ENCODE data around the gene CFAP61. TPM values are rescaled to one million over a fixed set of nuclear protein-coding genes. Genes with fewer than 3 reads are reported as not detected.

The CFAP61 gene
- total RNA-seq, 1 experiment from 2014 or later: 0.28 TPM

GRCh38 chr20:20277894-20278335 lies 225.6 kb downstream of the CFAP61 start:
- BruUV-seq (replicated peaks): no TSS peak

GRCh38 chr20:20286061-20286460 lies 233.7 kb downstream of the CFAP61 start:
- Histone ChIP-seq H3K27ac (ENCODE audit: low read length) (no peak overlapping the region), H3K9me3 (ENCODE audit: control insufficient read depth, insufficient read depth, low read depth, low read length) (no peaks in the 10 kb centered on the region), H3K4me3 (ENCODE audit: low read depth in 2 of 2, low read length in 2 of 2) (no peak overlapping the region), H3K4me1 (ENCODE audit: control insufficient read depth, insufficient read depth, low read length) (no peaks in the 10 kb centered on the region), H3K27me3 (ENCODE audit: control insufficient read depth, insufficient read depth, low read length) (no peaks in the 10 kb centered on the region), H3K36me3 (ENCODE audit: control insufficient read depth, insufficient read depth, low read length) (no peaks in the 10 kb centered on the region)
- DNase-seq (ENCODE audit: low read depth, low spot score) (no peak), ATAC-seq (no peak)
- in situ Hi-C loops (cut with HindIII; ENCODE audit: low pct_unique_long_range_greater_than_20kb, low sequenced_read_pairs) (no loop called here), intact Hi-C loops (cut with micrococcal nuclease; ENCODE audit: unreplicated experiment) (no loop called here)
- ChIA-PET CTCF (no interaction called here), POLR2A (interaction anchor here (0.7 kb wide), 1 partner anchor 185 kb away, joined by 14 read pairs; no protein-coding TSS in a partner anchor)
- BruUV-seq (replicated peaks): no TSS peak
- no peak for TF ChIP-seq POLR2AphosphoS5 (IDR thresholded peaks at IDR 0.05; ENCODE audit: low read depth, low read length)

More at GRCh38 chr20:20277894-20278335, 225.6 kb downstream of the CFAP61 start:
- CTCF ChIA-PET: no interaction called here
- DNase-seq (ENCODE audit: low read depth, low spot score) (no peak), ATAC-seq (no peak)
- Histone ChIP-seq H3K27me3 (ENCODE audit: control insufficient read depth, insufficient read depth, low read length) (no peaks in the 10 kb centered on the region), H3K4me3 (ENCODE audit: low read depth in 2 of 2, low read length in 2 of 2) (no peak overlapping the region), H3K36me3 (ENCODE audit: control insufficient read depth, insufficient read depth, low read length) (no peaks in the 10 kb centered on the region), H3K9me3 (ENCODE audit: control insufficient read depth, insufficient read depth, low read depth, low read length) (no peaks in the 10 kb centered on the region), H3K27ac (ENCODE audit: low read length) (no peak overlapping the region), H3K4me1 (ENCODE audit: control insufficient read depth, insufficient read depth, low read length) (no peaks in the 10 kb centered on the region)
- POLR2A ChIA-PET: no interaction called here
- in situ Hi-C loops (cut with HindIII; ENCODE audit: low pct_unique_long_range_greater_than_20kb, low sequenced_read_pairs) (no loop called here), intact Hi-C loops (cut with micrococcal nuclease; ENCODE audit: unreplicated experiment) (no loop called here)
- TF ChIP-seq TCF7L2 (IDR thresholded peaks at IDR 0.05; ENCODE audit: low read depth, low read length): no peak
- TF ChIP-seq SIN3A (IDR thresholded peaks at IDR 0.05; ENCODE audit: borderline replicate concordance, insufficient read depth, low read depth, low read length): no peak
- no peak for TF ChIP-seq CTCF (IDR thresholded peaks at IDR 0.05)
- TF ChIP-seq POLR2AphosphoS5 (IDR thresholded peaks at IDR 0.05; ENCODE audit: low read depth, low read length): no peak
- no peak for TF ChIP-seq REST (IDR thresholded peaks at IDR 0.05; ENCODE audit: insufficient read depth in 1 of 2, low read depth in 2 of 2, low read length in 1 of 2)

GRCh38 chr20:20289331-20289730 lies 237.0 kb downstream of the CFAP61 start:
- DNase-seq (ENCODE audit: low read depth, low spot score) (no peak), ATAC-seq (no peak)
- Histone ChIP-seq H3K9me3 (ENCODE audit: control insufficient read depth, insufficient read depth, low read depth, low read length) (no peaks in the 10 kb centered on the region), H3K36me3 (ENCODE audit: control insufficient read depth, insufficient read depth, low read length) (no peaks in the 10 kb centered on the region), H3K4me1 (ENCODE audit: control insufficient read depth, insufficient read depth, low read length) (no peaks in the 10 kb centered on the region), H3K27ac (ENCODE audit: low read length) (no peak overlapping the region), H3K4me3 (ENCODE audit: low read depth in 2 of 2, low read length in 2 of 2) (no peak overlapping the region), H3K27me3 (ENCODE audit: control insufficient read depth, insufficient read depth, low read length) (no peaks in the 10 kb centered on the region)
- in situ Hi-C loops (cut with HindIII; ENCODE audit: low pct_unique_long_range_greater_than_20kb, low sequenced_read_pairs) (no loop called here), intact Hi-C loops (cut with micrococcal nuclease; ENCODE audit: unreplicated experiment) (no loop called here)
- no TSS peak for BruUV-seq (replicated peaks)
- CTCF ChIA-PET: no interaction called here
- POLR2A ChIA-PET: no interaction called here
- no peak for TF ChIP-seq SIN3A (IDR thresholded peaks at IDR 0.05; ENCODE audit: borderline replicate concordance, insufficient read depth, low read depth, low read length)
- TF ChIP-seq CTCF (IDR thresholded peaks at IDR 0.05): no peak
- no peak for TF ChIP-seq TCF7L2 (IDR thresholded peaks at IDR 0.05; ENCODE audit: low read depth, low read length)
